ENCODE measurements around the gene LRRK1. TPM values are rescaled to one million over a fixed set of nuclear protein-coding genes. Genes with fewer than 3 reads are reported as not detected.
"Not testable (repeated sequence)": the region's sequence is repeated elsewhere in the genome, so short reads cannot be mapped to it uniquely, and the experiment has no call there.

Gene LRRK1
- polyA plus RNA-seq, 1 of the 3 experiments (the other 2 are of a cell fraction) = 6.9 TPM

DNA sequence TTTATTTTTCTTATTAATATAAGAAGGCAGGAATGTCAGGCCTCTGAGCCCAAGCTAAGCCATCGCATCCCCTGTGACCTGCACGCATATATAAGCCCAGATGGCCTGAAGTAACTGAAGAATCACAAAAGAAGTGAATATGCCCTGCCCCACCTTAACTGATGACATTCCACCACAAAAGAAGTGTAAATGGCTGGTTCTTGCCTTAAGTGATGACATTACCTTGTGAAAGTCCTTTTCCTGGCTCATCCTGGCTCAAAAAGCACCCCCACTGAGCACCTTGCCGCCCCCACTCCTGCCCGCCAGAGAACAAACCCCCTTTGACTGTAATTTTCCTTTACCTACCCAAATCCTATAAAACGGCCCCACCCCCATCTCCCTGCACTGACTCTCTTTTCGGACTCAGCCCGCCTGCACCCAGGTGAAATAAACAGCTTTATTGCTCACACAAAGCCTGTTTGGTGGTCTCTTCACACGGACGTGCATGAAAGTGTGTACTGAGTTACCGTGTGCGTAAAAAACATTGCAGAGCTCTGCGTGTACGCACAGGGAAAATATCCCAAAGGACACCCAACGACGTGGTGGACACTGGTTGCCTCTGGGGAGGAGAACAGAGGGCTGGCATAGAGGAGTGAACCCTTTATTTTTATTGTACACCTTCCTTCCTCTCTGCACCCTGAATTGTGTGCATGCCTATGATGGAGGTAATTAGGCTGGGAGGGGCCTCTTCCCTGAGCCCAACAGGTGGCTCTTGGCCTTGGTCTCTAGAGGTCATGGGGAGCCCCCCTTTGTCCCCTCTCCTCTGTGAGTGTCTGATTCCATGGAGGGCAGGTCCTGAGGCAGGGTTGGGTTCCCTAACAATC lies 158.9 kb downstream of the LRRK1 start:
- H3K27ac ChIP-seq (ENCODE audit: low read depth in 2 of 2, low read length in 1 of 2); H2AFZ ChIP-seq (ENCODE audit: low read depth); H3K79me2 ChIP-seq (ENCODE audit: insufficient read depth); H3K4me3 ChIP-seq (ENCODE audit: low read depth in 2 of 2, low read length in 1 of 2); H3K9ac ChIP-seq; H3K4me2 ChIP-seq; H3F3A ChIP-seq (replicated peaks; ENCODE audit: insufficient read depth); H4K20me1 ChIP-seq (ENCODE audit: insufficient read depth); H3K9me2 ChIP-seq; H3K27me3 ChIP-seq (ENCODE audit: insufficient read depth); H3K9me3 ChIP-seq; DNase-seq; POLR2A ChIA-PET; CTCF ChIA-PET; H3K36me3 ChIP-seq (replicated peaks in 1 of 2; ENCODE audit: control insufficient read depth in 1 of 2, insufficient read depth in 2 of 2, low read length in 1 of 2); H3K4me1 ChIP-seq (ENCODE audit: control insufficient read depth in 1 of 2, insufficient read depth in 2 of 2, low read depth in 1 of 2, low read length in 1 of 2): not testable (repeated sequence)
- WGBS (ENCODE audit: low lambda C conversion rate) = 88% methylated on average over 15 of the region's 15 CpGs

DNA sequence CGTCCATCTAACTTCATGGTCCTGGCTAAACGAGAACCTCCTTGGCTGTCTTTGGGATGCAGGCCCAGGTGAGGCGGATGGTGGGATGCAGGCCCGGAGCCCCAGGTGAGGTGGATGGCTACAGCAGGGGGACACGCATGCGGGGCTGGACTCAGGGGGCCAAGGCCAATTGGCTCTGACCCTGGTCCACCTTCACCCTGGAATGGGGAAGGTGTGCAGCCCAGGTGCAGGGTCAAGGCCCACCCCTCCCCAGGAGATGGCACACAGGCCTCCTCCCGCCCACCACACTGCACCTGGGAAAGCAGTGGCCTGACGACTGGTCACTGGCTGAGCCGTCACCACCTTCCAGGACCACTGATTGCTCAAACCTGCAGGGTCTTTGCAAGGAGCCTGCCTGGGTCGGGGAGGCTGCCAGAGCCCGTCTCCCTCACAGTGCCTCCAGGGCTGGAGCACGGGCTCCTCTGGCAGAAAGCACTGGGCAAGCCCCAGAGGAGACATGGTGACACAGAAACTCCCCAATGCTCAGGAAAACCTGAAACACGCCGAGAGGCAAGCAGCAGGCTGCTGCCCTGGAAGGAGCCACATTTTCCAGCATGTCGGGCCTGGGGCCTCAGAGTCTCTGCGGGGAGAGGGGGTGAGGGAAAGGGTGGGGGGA lies 159.6 kb downstream of the LRRK1 start:
- Histone ChIP-seq H3F3A (replicated peaks; ENCODE audit: insufficient read depth) (no peaks in the 10 kb centered on the region), H3K4me1 (ENCODE audit: control insufficient read depth in 1 of 2, insufficient read depth in 2 of 2, low read depth in 1 of 2, low read length in 1 of 2) (no peaks in the 10 kb centered on the region; a peak in 1 of 4 replicates), H3K9me2 (no peaks in the 10 kb centered on the region), H4K20me1 (ENCODE audit: insufficient read depth) (no peaks in the 10 kb centered on the region), H3K4me3 (ENCODE audit: low read depth in 2 of 2, low read length in 1 of 2) (no peak overlapping the region), H3K9me3 (no peaks in the 10 kb centered on the region), H3K36me3 (replicated peaks in 1 of 2; ENCODE audit: control insufficient read depth in 1 of 2, insufficient read depth in 2 of 2, low read length in 1 of 2) (no peaks in the 10 kb centered on the region), H3K4me2 (no peak overlapping the region), H3K27ac (ENCODE audit: low read depth in 2 of 2, low read length in 1 of 2) (no peak overlapping the region), H3K27me3 (ENCODE audit: insufficient read depth) (no peaks in the 10 kb centered on the region), H3K9ac (no peak overlapping the region), H3K79me2 (ENCODE audit: insufficient read depth) (no peaks in the 10 kb centered on the region), H2AFZ (ENCODE audit: low read depth) (no peak overlapping the region)
- ChIA-PET POLR2A (no interaction called here), CTCF (interaction anchor here (1.6 kb wide), 1 partner anchor 9 kb away, joined by 5 read pairs; no protein-coding TSS in a partner anchor)
- no peak for TF ChIP-seq MEF2A (IDR thresholded peaks at IDR 0.05; ENCODE audit: borderline replicate concordance, low read depth)
- TF ChIP-seq PBX3 (IDR thresholded peaks at IDR 0.05) = no peak
- TF ChIP-seq RCOR1 (IDR thresholded peaks at IDR 0.05; ENCODE audit: low read length) = no peak
- no peak for TF ChIP-seq FOSL2 (IDR thresholded peaks at IDR 0.05; ENCODE audit: borderline replicate concordance, low read depth)
- no peak for TF ChIP-seq TCF12 (IDR thresholded peaks at IDR 0.05)
- TF ChIP-seq FOXM1 (IDR thresholded peaks at IDR 0.05; ENCODE audit: low read depth) = no peak
- no peak for TF ChIP-seq GATA2 (CRISPR knock-in tag; IDR thresholded peaks at IDR 0.05)
- TF ChIP-seq TEAD4 (IDR thresholded peaks at IDR 0.05; ENCODE audit: borderline replicate concordance, insufficient read depth) = no peak
- DNase-seq = no peak
- 86% methylated on average over 8 of the region's 16 CpGs for WGBS (ENCODE audit: low lambda C conversion rate)

- CTCF ChIA-PET = interaction anchor here (1.3 to 14.1 kb wide), 3 partner anchors 8 to 171 kb away, joined by 4 to 190 read pairs (median 6); partner anchors contain the start of gene CHSY1
- Histone ChIP-seq H3K9me3 (no peaks in the 10 kb centered on the region), H3F3A (replicated peaks; ENCODE audit: insufficient read depth) (no peaks in the 10 kb centered on the region), H4K20me1 (ENCODE audit: insufficient read depth) (no peaks in the 10 kb centered on the region), H3K36me3 (replicated peaks in 1 of 2; ENCODE audit: control insufficient read depth in 1 of 2, insufficient read depth in 2 of 2, low read length in 1 of 2) (no peaks in the 10 kb centered on the region), H3K79me2 (ENCODE audit: insufficient read depth) (no peaks in the 10 kb centered on the region), H3K4me1 (ENCODE audit: control insufficient read depth in 1 of 2, insufficient read depth in 2 of 2, low read depth in 1 of 2, low read length in 1 of 2) (no peaks in the 10 kb centered on the region; a peak in 1 of 4 replicates), H3K9ac (no peak overlapping the region), H3K9me2 (no peaks in the 10 kb centered on the region), H3K4me2 (no peak overlapping the region), H3K27ac (ENCODE audit: low read depth in 2 of 2, low read length in 1 of 2) (no peak overlapping the region), H2AFZ (ENCODE audit: low read depth) (no peak overlapping the region), H3K4me3 (ENCODE audit: low read depth in 2 of 2, low read length in 1 of 2) (no peak overlapping the region), H3K27me3 (ENCODE audit: insufficient read depth) (no peaks in the 10 kb centered on the region)
- DNase-seq = no peak
- WGBS (ENCODE audit: low lambda C conversion rate) = 94% methylated on average over 9 of the region's 9 CpGs
- POLR2A ChIA-PET = no interaction called here
- no peak for TF ChIP-seq SMC3 (IDR thresholded peaks at IDR 0.05; ENCODE audit: low read depth, low read length)
- TF ChIP-seq, protein P1, sequence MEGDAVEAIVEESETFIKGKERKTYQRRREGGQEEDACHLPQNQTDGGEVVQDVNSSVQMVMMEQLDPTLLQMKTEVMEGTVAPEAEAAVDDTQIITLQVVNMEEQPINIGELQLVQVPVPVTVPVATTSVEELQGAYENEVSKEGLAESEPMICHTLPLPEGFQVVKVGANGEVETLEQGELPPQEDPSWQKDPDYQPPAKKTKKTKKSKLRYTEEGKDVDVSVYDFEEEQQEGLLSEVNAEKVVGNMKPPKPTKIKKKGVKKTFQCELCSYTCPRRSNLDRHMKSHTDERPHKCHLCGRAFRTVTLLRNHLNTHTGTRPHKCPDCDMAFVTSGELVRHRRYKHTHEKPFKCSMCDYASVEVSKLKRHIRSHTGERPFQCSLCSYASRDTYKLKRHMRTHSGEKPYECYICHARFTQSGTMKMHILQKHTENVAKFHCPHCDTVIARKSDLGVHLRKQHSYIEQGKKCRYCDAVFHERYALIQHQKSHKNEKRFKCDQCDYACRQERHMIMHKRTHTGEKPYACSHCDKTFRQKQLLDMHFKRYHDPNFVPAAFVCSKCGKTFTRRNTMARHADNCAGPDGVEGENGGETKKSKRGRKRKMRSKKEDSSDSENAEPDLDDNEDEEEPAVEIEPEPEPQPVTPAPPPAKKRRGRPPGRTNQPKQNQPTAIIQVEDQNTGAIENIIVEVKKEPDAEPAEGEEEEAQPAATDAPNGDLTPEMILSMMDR (IDR thresholded peaks at IDR 0.05) = no peak
- TF ChIP-seq USF1 (IDR thresholded peaks at IDR 0.05; ENCODE audit: borderline replicate concordance, low read depth) = no peak
- TF ChIP-seq GABPA (IDR thresholded peaks at IDR 0.05; ENCODE audit: low read depth) = no peak
- TF ChIP-seq GATA2 (CRISPR knock-in tag; IDR thresholded peaks at IDR 0.05) = no peak
- TF ChIP-seq TEAD4 (IDR thresholded peaks at IDR 0.05; ENCODE audit: borderline replicate concordance, insufficient read depth) = no peak
- no peak for TF ChIP-seq FOXM1 (IDR thresholded peaks at IDR 0.05; ENCODE audit: low read depth)
- no peak for TF ChIP-seq SIN3A (IDR thresholded peaks at IDR 0.05; ENCODE audit: borderline replicate concordance, low read depth, low read length)
- no peak for TF ChIP-seq EP300 (IDR thresholded peaks at IDR 0.05; ENCODE audit: borderline replicate concordance in 1 of 2, low read depth in 1 of 2, low read length in 1 of 2)
- TF ChIP-seq FOSL2 (IDR thresholded peaks at IDR 0.05; ENCODE audit: borderline replicate concordance, low read depth) = no peak
- TF ChIP-seq EZH2phosphoT487 (IDR thresholded peaks at IDR 0.05; ENCODE audit: borderline replicate concordance, low read depth) = no peak
These were observed 162.7 kb downstream of the LRRK1 start for GRCh38 chr15:101081900-101082299.
